HCT116 (cell line): ENCODE results near the gene TUBB6. TPM values are rescaled to one million over a fixed set of nuclear protein-coding genes. Genes with fewer than 3 reads are reported as not detected.
A peak's percentile ranks its signal among the peaks of the same experiment; 100 is the strongest.

ENCODE experiments used
- ATAC-seq: fragments of 200-7000 bp; cut with Tn5 transposase; 2 replicates; pipeline ENCODE4 v1.9.1; 2020; ENCODE audit warnings: mild to moderate bottlenecking, moderate library complexity
- Bru-seq: library from RNA; stranded (reverse); fragments of 400-500 nt; gene quantifications from one replicate; lab custom pipeline; 2021; lab: Mats Ljungman, UMichigan
- BruChase-seq, 2 experiments: library from RNA; stranded (reverse); fragments of 400-500 nt; gene quantifications; one replicate each; lab custom pipeline; 2021; lab: Mats Ljungman, UMichigan
- BruUV-seq: library from RNA; stranded (reverse); fragments of 400-500 nt; replicated peaks from 2 replicates; lab custom pipeline; 2021; lab: Mats Ljungman, UMichigan
- CTCF ChIA-PET: fragments of 300-600 bp; sonication (Branson Sonifier 250); formaldehyde crosslinking; loops from one replicate; lab custom pipeline; 2021; ENCODE audit warnings: antibody characterized with exemption; lab: Charles Lee
- POLR2A ChIA-PET: fragments of 300-600, 350-600 bp; sonication (Branson Sonifier 250); formaldehyde crosslinking; loops from one replicate; lab custom pipeline; 2021; ENCODE audit warnings: antibody characterized with exemption; lab: Charles Lee
- RAD21 ChIA-PET, 2 experiments: fragments of 300-600 bp; sonication (Branson Sonifier 250); formaldehyde crosslinking; loops; one replicate each; lab custom pipeline; 2023; ENCODE audit warnings: low total read pairs in 2 of 2; ENCODE audit not compliant: uncharacterized antibody in 2 of 2, unreplicated experiment in 2 of 2, low non-redundant PET in 1 of 2; lab: Charles Lee
- DNase-seq: peaks from one replicate; pipeline ENCODE4 v3.0.0-alpha.2; 2010; ENCODE audit warnings: low read depth, low spot score
- H2AFZ ChIP-seq: fragments of 200-600 bp; shearing (Covaris generic), sonication (generic); 2 replicates; pipeline ENCODE4 v1.6.1; 2017; ENCODE audit warnings: low read depth, mixed run types, mixed read lengths, antibody characterized with exemption, low read length; ENCODE audit not compliant: poor library complexity, severe bottlenecking
- H3K27ac ChIP-seq: 2 replicates; pipeline ENCODE4 v1.5.1; 2012; ENCODE audit warnings: low read depth, low read length
- H3K27me3 ChIP-seq: fragments of 200-600 bp; sonication (generic); 2 replicates; pipeline ENCODE4 v1.6.1; 2016; ENCODE audit warnings: mixed run types, low read length, mixed read lengths; ENCODE audit not compliant: insufficient read depth
- H3K36me3 ChIP-seq, 2 experiments: fragments of 200-500 bp in 1 of 2; fragments of 200-600 bp in 1 of 2; sonication (Bioruptor generic) in 1 of 2; sonication (generic) in 1 of 2; 2 replicates each; pipeline versions ENCODE4 v1.5.1 to v1.6.1; 2014 to 2016; ENCODE audit warnings: low read length in 2 of 2, inconsistent platforms in 1 of 2, mixed read lengths in 1 of 2, mixed run types in 1 of 2; ENCODE audit not compliant: insufficient read depth in 2 of 2, control insufficient read depth in 1 of 2
- H3K4me1 ChIP-seq, 2 experiments: fragments of 200-600 bp in 1 of 2; sonication (generic) in 1 of 2; 2 replicates each; pipeline versions ENCODE4 v1.5.1 to v1.6.1; 2012 to 2017; ENCODE audit warnings: low read length in 2 of 2, inconsistent platforms in 1 of 2, mild to moderate bottlenecking in 1 of 2, mixed read lengths in 1 of 2, mixed run types in 1 of 2, moderate library complexity in 1 of 2; ENCODE audit not compliant: insufficient read depth in 2 of 2, control insufficient read depth in 1 of 2
- H3K4me2 ChIP-seq: fragments of 200-600 bp; sonication (generic); 2 replicates; pipeline ENCODE4 v1.6.1; 2017; ENCODE audit warnings: mixed run types, low read length, mixed read lengths
- H3K4me3 ChIP-seq, 2 experiments: fragments of 200-600 bp in 1 of 2; sonication (generic) in 1 of 2; replicated peaks in 1 of 2; 2 replicates each; pipeline ENCODE4 v1.5.1; 2011 to 2016; ENCODE audit warnings: low read length in 2 of 2, control low read depth in 1 of 2, low read depth in 1 of 2, mild to moderate bottlenecking in 1 of 2, mixed read lengths in 1 of 2, mixed run types in 1 of 2
- H3K79me2 ChIP-seq: fragments of 200-600 bp; sonication (generic); 2 replicates; pipeline ENCODE4 v1.6.1; 2017; ENCODE audit warnings: mild to moderate bottlenecking, mixed run types, low read length, moderate library complexity, mixed read lengths; ENCODE audit not compliant: insufficient read depth
- H3K9ac ChIP-seq: fragments of 200-600 bp; sonication (generic); 2 replicates; pipeline ENCODE4 v1.6.1; 2016; ENCODE audit warnings: low read length, mixed read lengths
- H3K9me2 ChIP-seq: fragments of 200-600 bp; sonication (generic), shearing (Covaris generic); 2 replicates; pipeline ENCODE4 v1.6.1; 2017; ENCODE audit warnings: mixed run types, mild to moderate bottlenecking, moderate library complexity; ENCODE audit not compliant: insufficient read depth
- H3K9me3 ChIP-seq, 2 experiments: fragments of 200-500 bp in 1 of 2; fragments of 200-600 bp in 1 of 2; sonication (Bioruptor generic) in 1 of 2; sonication (generic) in 1 of 2; 2 replicates each; pipeline ENCODE4 v1.6.1; 2014 to 2017; ENCODE audit warnings: low read length in 2 of 2, mixed read lengths in 2 of 2, inconsistent platforms in 1 of 2, low read depth in 1 of 2, mild to moderate bottlenecking in 1 of 2, mixed run types in 1 of 2, moderate library complexity in 1 of 2; ENCODE audit not compliant: control insufficient read depth in 1 of 2, insufficient read depth in 1 of 2
- H4K20me1 ChIP-seq: fragments of 200-600 bp; sonication (generic), shearing (Covaris generic); 2 replicates; pipeline ENCODE4 v1.6.1; 2017; ENCODE audit warnings: mixed run types, mild to moderate bottlenecking, moderate library complexity; ENCODE audit not compliant: insufficient read depth
- ATF3 ChIP-seq: IDR thresholded peaks from 2 replicates; pipeline ENCODE4 v1.6.1; 2012
- CBX3 ChIP-seq: IDR thresholded peaks from 2 replicates; pipeline ENCODE4 v1.6.1; 2012; ENCODE audit warnings: low read depth
- CEBPB ChIP-seq: IDR thresholded peaks from 2 replicates; pipeline ENCODE4 v1.6.1; 2012; ENCODE audit warnings: low read depth
- CTCF ChIP-seq, 3 experiments: fragments of 200-600 bp in 1 of 3; sonication (generic) in 1 of 3; IDR thresholded peaks in 2 of 3; conservative IDR thresholded peaks in 1 of 3; 2 replicates each; pipeline ENCODE4 v1.5.1; 2012 to 2017; ENCODE audit warnings: low read depth in 2 of 3, low read length in 2 of 3, antibody characterized with exemption in 1 of 3, borderline replicate concordance in 1 of 3, control low read depth in 1 of 3, mild to moderate bottlenecking in 1 of 3, mixed read lengths in 1 of 3, mixed run types in 1 of 3, moderate library complexity in 1 of 3; ENCODE audit not compliant: insufficient read depth in 1 of 3
- ELF1 ChIP-seq: IDR thresholded peaks from 2 replicates; pipeline ENCODE4 v1.6.1; 2012; ENCODE audit warnings: low read depth, borderline replicate concordance
- EZH2phosphoT487 ChIP-seq: fragments of 200-600 bp; IDR thresholded peaks from 2 replicates; pipeline ENCODE4 v1.6.1; 2018; ENCODE audit warnings: antibody characterized with exemption, borderline replicate concordance
- FOSL1 ChIP-seq: IDR thresholded peaks from 2 replicates; pipeline ENCODE4 v1.6.1; 2012; ENCODE audit warnings: low read depth
- JUND ChIP-seq: IDR thresholded peaks from 2 replicates; pipeline ENCODE4 v1.6.1; 2012
- MAX ChIP-seq: IDR thresholded peaks from 2 replicates; pipeline ENCODE4 v1.6.1; 2012
- POLR2A ChIP-seq: IDR thresholded peaks from 2 replicates; pipeline ENCODE4 v1.7.0; 2011; ENCODE audit warnings: borderline replicate concordance; ENCODE audit not compliant: insufficient read depth, insufficient read length; ENCODE audit errors: extremely low read depth
- RAD21 ChIP-seq: IDR thresholded peaks from 2 replicates; pipeline ENCODE4 v1.6.1; 2012; ENCODE audit warnings: low read depth, mild to moderate bottlenecking
- SIN3A ChIP-seq: IDR thresholded peaks from 2 replicates; pipeline ENCODE4 v1.6.1; 2012; ENCODE audit warnings: low read depth
- SP1 ChIP-seq: IDR thresholded peaks from 2 replicates; pipeline ENCODE4 v1.6.1; 2012; ENCODE audit warnings: low read depth
- SRF ChIP-seq: IDR thresholded peaks from 2 replicates; pipeline ENCODE4 v1.6.1; 2012; ENCODE audit warnings: low read depth
- TCF7L2 ChIP-seq: IDR thresholded peaks from 2 replicates; pipeline ENCODE4 v1.7.0; 2011; ENCODE audit warnings: borderline replicate concordance, inconsistent platforms; ENCODE audit not compliant: insufficient read depth, insufficient read length; ENCODE audit errors: extremely low read depth
- ZBTB33 ChIP-seq: IDR thresholded peaks from 2 replicates; pipeline ENCODE4 v1.6.1; 2011; ENCODE audit warnings: mild to moderate bottlenecking, low read length, moderate library complexity; ENCODE audit not compliant: insufficient replicate concordance; ENCODE audit errors: extremely low read depth
- ZFX ChIP-seq: fragments of 450-650 bp; IDR thresholded peaks from 2 replicates; pipeline ENCODE4 v1.6.1; 2017
- intact Hi-C: fragments of 100-400 bp; cut with micrococcal nuclease; formaldehyde crosslinking; loops from 2 replicates; pipeline ENCODE4 v1.10.0; 2022
- long read RNA-seq: library from polyadenylated mRNA; unstranded; transcript quantifications from one replicate; pipeline ENCODE4 v2.0.0, GENCODE V29; 2021; ENCODE audit not compliant: unreplicated experiment
- polyA plus RNA-seq: library from polyadenylated mRNA; unstranded; fragments of >200 nt; gene quantifications from 2 replicates; pipeline ENCODE4 v1.2.1, GENCODE V29; 2012; ENCODE audit warnings: missing spikeins
- total RNA-seq: library from RNA; stranded (reverse); gene quantifications from one replicate; pipeline ENCODE4 v1.2.1, GENCODE V29; 2021; ENCODE audit not compliant: unreplicated experiment

The TUBB6 gene
- total RNA-seq, result 87.4 TPM
- polyA plus RNA-seq, result 153 and 183 TPM in 2 replicates
- percentile 86 among the genes with signal in this experiment for Bru-seq, nascent RNA
- BruChase-seq, experiment 1, labeled RNA remaining after a 6-hour chase, result percentile 82 among the genes with signal in this experiment
- BruChase-seq, experiment 2, labeled RNA remaining after a 2-hour chase, result percentile 84 among the genes with signal in this experiment
- long read RNA-seq, transcript TUBB6-207 (3 exons, 1,075 nt), result minor isoform, 6 of 213 reads
- long read RNA-seq, transcript TUBB6-201 (4 exons, 2,064 nt), result major isoform, 107 of 213 reads
- long read RNA-seq, transcript TUBB6-202 (3 exons, 2,163 nt), result minor isoform, 7 of 213 reads
- long read RNA-seq, transcript TUBB6-203 (4 exons, 788 nt), result minor isoform, 5 of 213 reads
- long read RNA-seq, partial matches to known transcripts, result 8 of 213 reads
- long read RNA-seq, other reads (novel, unspliced or antisense), result 72 of 213 reads

GRCh38 chr18:12307701-12308385 is at the start of gene TUBB6:
TSS of gene TUBB6 (plus strand) at chr18:12308241. CDS start at chr18:12308293, 52 bp downstream.
- POLR2A ChIA-PET, result interaction anchor here (1.0 to 1.9 kb wide), 3 partner anchors 12 to 69 kb away, joined by 3 to 4 read pairs (median 3); partner anchors contain the start of gene AFG3L2
- no peak within 1 kb of the TSS for H2AFZ ChIP-seq
- TF ChIP-seq CEBPB (no peak), FOSL1 (no peak), SP1 (no peak), SRF (no peak), TCF7L2 (no peak), CTCF (IDR thresholded peaks at IDR 0.05 in 2 of 3, conservative IDR thresholded peaks at IDR 0.05 in 1 of 3; ENCODE audit: borderline replicate concordance in 1 of 3, insufficient read depth in 1 of 3, low read depth in 2 of 3, low read length in 2 of 3) (no peak), ATF3 (no peak), MAX (no peak), EZH2phosphoT487 (no peak), RAD21 (no peak), SIN3A (no peak), ZBTB33 (no peak), ELF1 (no peak), POLR2A (peak; percentile 73), JUND (no peak), CBX3 (no peak), ZFX (peak; percentile 68)

More at GRCh38 chr18:12307701-12308385, at the start of gene TUBB6:
- H3K4me2 ChIP-seq, result peak within 1 kb of the TSS; percentile 90
- H3K36me3 ChIP-seq, result peaks cover 11 to 28% of the 10 kb centered on the region in 2 experiments
- ChIA-PET CTCF (no interaction called here), RAD21 (no interaction called here)
- peaks cover 13 to 19% of the 10 kb centered on the region in 2 experiments for H3K4me1 ChIP-seq
- no peaks in the 10 kb centered on the region for H3K9me2 ChIP-seq
- peak; percentile 86 for ATAC-seq
- peaks cover 40% of the 10 kb centered on the region for H3K79me2 ChIP-seq
- no peaks in the 10 kb centered on the region; the same call in 1 of the 2 replicates for H4K20me1 ChIP-seq
- H3K4me3 ChIP-seq, result peak within 1 kb of the TSS; percentile 73 to 91
- peak within 1 kb of the TSS; percentile 94 for H3K27ac ChIP-seq
- no peak for DNase-seq
- peaks cover 0 to 5% of the 10 kb centered on the region in 2 experiments; a peak in 1 of 4 replicates for H3K9me3 ChIP-seq
- BruUV-seq, result no TSS peak
- no peaks in the 10 kb centered on the region for H3K27me3 ChIP-seq
- intact Hi-C loops, result no loop called here
- H3K9ac ChIP-seq, result peak within 1 kb of the TSS; percentile 92
